ENCODE data around the gene PEX1. TPM values are rescaled to one million over a fixed set of nuclear protein-coding genes. Genes with fewer than 3 reads are reported as not detected.

Gene PEX1
- total and polyA plus RNA-seq, 2 donors (not counting 3 experiments of a cell fraction or from before 2014, with no cell fraction given), result 8.4 to 11.7 TPM

DNA sequence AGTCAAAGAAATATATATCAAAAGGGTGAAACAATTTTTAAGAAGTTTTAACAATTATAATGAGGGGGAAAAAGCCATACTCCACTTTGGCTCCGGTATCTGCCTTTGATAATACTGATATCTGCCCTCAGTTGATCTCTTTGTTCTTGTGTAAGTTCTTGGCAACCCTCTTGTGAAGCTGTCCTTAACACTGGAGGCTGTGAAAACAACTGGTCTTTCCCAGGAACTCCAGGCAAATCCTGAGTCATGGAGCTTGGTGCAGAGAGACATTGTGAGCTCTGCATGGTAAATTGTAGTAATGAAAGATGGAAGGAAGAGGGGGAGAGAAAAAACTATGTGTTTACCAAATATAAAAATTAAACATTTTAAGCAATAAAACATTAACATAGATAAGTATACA lies 38.7 kb downstream of the PEX1 start:
- Histone ChIP-seq H3K27ac (ENCODE audit: insufficient read depth, low read depth, low read length) (no peak overlapping the region), H3K79me2 (ENCODE audit: control insufficient read depth, insufficient read depth, low read length) (no peaks in the 10 kb centered on the region), H3K4me3 (replicated peaks in 1 of 3; ENCODE audit: insufficient read depth in 1 of 3, low read depth in 1 of 3, low read length in 3 of 3) (no peak overlapping the region), H3K4me2 (ENCODE audit: insufficient read depth, low read length) (no peak overlapping the region), H3K4me1 (ENCODE audit: control insufficient read depth, extremely low read depth, insufficient read depth, low read length) (no peaks in the 10 kb centered on the region), H3K27me3 (ENCODE audit: control insufficient read depth in 2 of 2, insufficient read depth in 2 of 2, low read length in 2 of 2) (no peaks in the 10 kb centered on the region), H3K9me1 (replicated peaks; ENCODE audit: control insufficient read depth, extremely low read depth, insufficient read depth, low read length) (no peaks in the 10 kb centered on the region), H3K9me3 (replicated peaks; ENCODE audit: control insufficient read depth, insufficient read depth, low read length) (no peaks in the 10 kb centered on the region), H2AFZ (ENCODE audit: low read depth, low read length) (no peak overlapping the region), H3K36me3 (ENCODE audit: control insufficient read depth in 2 of 2, extremely low read depth in 1 of 2, insufficient read depth in 2 of 2, low read length in 2 of 2) (peaks cover 9% of the 10 kb centered on the region in 2 experiments), H4K20me1 (replicated peaks; ENCODE audit: control insufficient read depth, extremely low read depth, insufficient read depth, low read length) (no peaks in the 10 kb centered on the region), H3K9ac (replicated peaks; ENCODE audit: extremely low read depth, insufficient read depth, low read length) (no peak overlapping the region)
- TF ChIP-seq, protein P1, sequence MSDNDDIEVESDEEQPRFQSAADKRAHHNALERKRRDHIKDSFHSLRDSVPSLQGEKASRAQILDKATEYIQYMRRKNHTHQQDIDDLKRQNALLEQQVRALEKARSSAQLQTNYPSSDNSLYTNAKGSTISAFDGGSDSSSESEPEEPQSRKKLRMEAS (IDR thresholded peaks at IDR 0.05; ENCODE audit: insufficient read depth, insufficient read length), result no peak
- TF ChIP-seq JUN (IDR thresholded peaks at IDR 0.05; ENCODE audit: borderline replicate concordance, insufficient read depth, insufficient read length, low read depth) (no peak), FOS (IDR thresholded peaks at IDR 0.05; ENCODE audit: borderline replicate concordance, insufficient read depth, low read length) (no peak)
- ChIA-PET CTCF (interaction anchor here (1.0 to 1.2 kb wide), 3 partner anchors 17 to 42 kb away, joined by 3 to 4 read pairs (median 4); partner anchors contain the start of genes GATAD1 and RBM48), POLR2A (no interaction called here)
- peak; percentile 42 for DNase-seq (ENCODE audit: low read depth, low spot score)
- no TSS peak for BruUV-seq (replicated peaks)
- dilution Hi-C loops (cut with MboI; ENCODE audit: extremely low pct_ligation_motif_present, low sequenced_read_pairs) (no loop called here), intact Hi-C loops (cut with micrococcal nuclease) (no loop called here)
- FAIRE-seq, result no peak

DNA sequence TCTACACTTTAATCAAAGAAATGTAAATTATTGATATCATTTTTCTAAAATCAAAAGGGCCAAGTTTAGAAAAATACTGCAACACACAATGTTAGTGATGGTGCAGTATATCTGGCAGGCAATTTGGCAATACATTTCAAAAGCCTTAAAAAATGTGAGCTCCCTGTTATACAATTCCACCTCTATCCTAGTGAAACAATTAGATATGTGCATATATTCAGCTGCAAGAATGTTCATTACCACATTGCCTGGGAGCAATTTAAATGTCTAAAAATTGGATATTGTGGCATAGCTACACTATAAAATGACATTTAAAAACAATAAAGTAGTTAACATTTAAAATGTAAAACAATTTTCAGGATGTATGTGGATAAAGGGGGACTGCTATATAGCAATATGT lies 40.5 kb downstream of the PEX1 start:
- CTCF ChIA-PET, result no interaction called here

More for the DNA sequence above, 40.5 kb downstream of the PEX1 start:
- Histone ChIP-seq H3K4me1 (ENCODE audit: control insufficient read depth, extremely low read depth, insufficient read depth, low read length) (no peaks in the 10 kb centered on the region), H3K9me1 (replicated peaks; ENCODE audit: control insufficient read depth, extremely low read depth, insufficient read depth, low read length) (no peaks in the 10 kb centered on the region), H3K27me3 (ENCODE audit: control insufficient read depth in 2 of 2, insufficient read depth in 2 of 2, low read length in 2 of 2) (no peaks in the 10 kb centered on the region), H3K9me3 (replicated peaks; ENCODE audit: control insufficient read depth, insufficient read depth, low read length) (no peaks in the 10 kb centered on the region), H3K4me3 (replicated peaks in 1 of 3; ENCODE audit: insufficient read depth in 1 of 3, low read depth in 1 of 3, low read length in 3 of 3) (no peak overlapping the region), H4K20me1 (replicated peaks; ENCODE audit: control insufficient read depth, extremely low read depth, insufficient read depth, low read length) (no peaks in the 10 kb centered on the region), H3K4me2 (ENCODE audit: insufficient read depth, low read length) (no peak overlapping the region), H3K9ac (replicated peaks; ENCODE audit: extremely low read depth, insufficient read depth, low read length) (no peak overlapping the region), H2AFZ (ENCODE audit: low read depth, low read length) (no peak overlapping the region), H3K36me3 (ENCODE audit: control insufficient read depth in 2 of 2, extremely low read depth in 1 of 2, insufficient read depth in 2 of 2, low read length in 2 of 2) (peaks cover 9% of the 10 kb centered on the region in 2 experiments), H3K27ac (ENCODE audit: insufficient read depth, low read depth, low read length) (no peak overlapping the region), H3K79me2 (ENCODE audit: control insufficient read depth, insufficient read depth, low read length) (no peaks in the 10 kb centered on the region)
- dilution Hi-C loops (cut with MboI; ENCODE audit: extremely low pct_ligation_motif_present, low sequenced_read_pairs), result no loop called here
- no peak for DNase-seq (ENCODE audit: low read depth, low spot score)
- BruUV-seq (replicated peaks), result no TSS peak
- POLR2A ChIA-PET, result no interaction called here
- intact Hi-C loops (cut with micrococcal nuclease), result no loop called here
- FAIRE-seq, result no peak
- no peak for TF ChIP-seq POLR2AphosphoS5 (IDR thresholded peaks at IDR 0.05; ENCODE audit: insufficient read depth, low read depth, low read length)
- no peak for TF ChIP-seq FOS (IDR thresholded peaks at IDR 0.05; ENCODE audit: borderline replicate concordance, insufficient read depth, low read length)
- TF ChIP-seq, protein P1 (IDR thresholded peaks at IDR 0.05; ENCODE audit: insufficient read depth, insufficient read length), result no peak
- TF ChIP-seq GATA2 (IDR thresholded peaks at IDR 0.05; ENCODE audit: insufficient read depth, insufficient read length, low read depth, low read length), result no peak
- no peak for TF ChIP-seq JUN (IDR thresholded peaks at IDR 0.05; ENCODE audit: borderline replicate concordance, insufficient read depth, insufficient read length, low read depth)
- TF ChIP-seq, protein P2, sequence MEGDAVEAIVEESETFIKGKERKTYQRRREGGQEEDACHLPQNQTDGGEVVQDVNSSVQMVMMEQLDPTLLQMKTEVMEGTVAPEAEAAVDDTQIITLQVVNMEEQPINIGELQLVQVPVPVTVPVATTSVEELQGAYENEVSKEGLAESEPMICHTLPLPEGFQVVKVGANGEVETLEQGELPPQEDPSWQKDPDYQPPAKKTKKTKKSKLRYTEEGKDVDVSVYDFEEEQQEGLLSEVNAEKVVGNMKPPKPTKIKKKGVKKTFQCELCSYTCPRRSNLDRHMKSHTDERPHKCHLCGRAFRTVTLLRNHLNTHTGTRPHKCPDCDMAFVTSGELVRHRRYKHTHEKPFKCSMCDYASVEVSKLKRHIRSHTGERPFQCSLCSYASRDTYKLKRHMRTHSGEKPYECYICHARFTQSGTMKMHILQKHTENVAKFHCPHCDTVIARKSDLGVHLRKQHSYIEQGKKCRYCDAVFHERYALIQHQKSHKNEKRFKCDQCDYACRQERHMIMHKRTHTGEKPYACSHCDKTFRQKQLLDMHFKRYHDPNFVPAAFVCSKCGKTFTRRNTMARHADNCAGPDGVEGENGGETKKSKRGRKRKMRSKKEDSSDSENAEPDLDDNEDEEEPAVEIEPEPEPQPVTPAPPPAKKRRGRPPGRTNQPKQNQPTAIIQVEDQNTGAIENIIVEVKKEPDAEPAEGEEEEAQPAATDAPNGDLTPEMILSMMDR (IDR thresholded peaks at IDR 0.05; ENCODE audit: extremely low read depth in 1 of 2, insufficient read depth in 1 of 2, low read depth in 1 of 2, low read length in 2 of 2), result no peak
- TF ChIP-seq EZH2 (IDR thresholded peaks at IDR 0.05; ENCODE audit: borderline replicate concordance, low read depth, low read length, severe bottlenecking), result no peak
- no peak for TF ChIP-seq POLR2A (IDR thresholded peaks at IDR 0.05; ENCODE audit: low read depth, low read length)
- no peak for TF ChIP-seq MYC (IDR thresholded peaks at IDR 0.05; ENCODE audit: low read depth, low read length)
